Suprapubic skin (tissue), 3 donors: ENCODE data around the gene TP73.

Source experiments
- POLR2A ChIP-seq, 2 donors: fragments of 450-650 bp; IDR thresholded peaks; one replicate each; pipeline ENCODE4 v1.6.1; 2017; ENCODE audit warnings: antibody characterized with exemption in 2 of 2, mild to moderate bottlenecking in 2 of 2, moderate library complexity in 2 of 2
- TF ChIP-seq, protein P1 (sequence below), 2 donors: fragments of 200-600 bp in 1 of 2; fragments of 450-650 bp in 1 of 2; sonication (generic) in 1 of 2; IDR thresholded peaks; one replicate each; pipeline ENCODE4 v1.5.1; 2016 to 2019; ENCODE audit warnings: antibody characterized with exemption in 2 of 2, mild to moderate bottlenecking in 1 of 2, moderate library complexity in 1 of 2

DNA sequence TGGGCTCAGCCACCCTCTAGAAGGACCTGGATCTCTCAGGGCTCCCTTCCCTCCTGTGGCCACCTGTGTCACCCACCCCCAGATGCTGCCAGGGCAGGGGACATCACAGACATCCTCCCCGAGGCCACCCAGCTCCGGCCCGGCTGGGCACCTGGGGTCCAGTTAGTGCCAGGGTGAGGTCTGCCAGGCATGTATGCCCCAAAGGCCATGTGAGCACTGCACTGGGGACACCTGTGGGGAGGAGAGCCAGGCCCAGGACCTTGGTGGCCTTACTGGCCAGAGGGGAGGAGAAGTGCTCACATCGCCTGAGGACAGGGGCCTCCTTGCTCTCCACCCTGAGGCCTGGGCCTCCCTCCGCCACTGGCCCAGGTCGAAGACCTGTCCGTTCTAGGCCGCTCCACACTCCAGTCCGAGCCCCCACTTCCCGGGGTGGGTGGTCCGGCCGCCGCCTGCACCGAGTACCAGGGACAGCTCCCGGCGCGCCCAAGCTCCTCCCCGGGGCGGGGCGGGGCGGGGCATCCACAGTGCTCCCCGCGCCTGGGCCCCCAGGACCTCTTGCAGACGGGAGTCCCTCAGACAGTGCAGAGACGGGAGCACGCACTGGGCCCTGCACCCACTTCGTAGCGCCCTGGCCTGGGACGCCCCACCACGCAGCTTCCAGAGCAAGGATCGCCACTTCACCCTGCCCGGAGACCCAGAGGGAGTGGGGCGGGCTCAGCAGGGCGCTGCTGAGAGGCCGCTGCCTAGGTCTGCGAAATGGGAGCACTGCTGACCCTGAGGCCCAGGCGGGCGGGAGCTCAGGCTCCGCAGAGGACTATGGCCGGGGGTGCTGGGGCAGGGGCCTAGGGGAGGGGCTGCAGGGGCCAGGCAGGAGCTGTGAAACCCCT lies 65.6 kb downstream of the TP73 start:
- TF ChIP-seq POLR2A (IDR thresholded peaks at IDR 0.05) = no peak
- TF ChIP-seq, protein P1, sequence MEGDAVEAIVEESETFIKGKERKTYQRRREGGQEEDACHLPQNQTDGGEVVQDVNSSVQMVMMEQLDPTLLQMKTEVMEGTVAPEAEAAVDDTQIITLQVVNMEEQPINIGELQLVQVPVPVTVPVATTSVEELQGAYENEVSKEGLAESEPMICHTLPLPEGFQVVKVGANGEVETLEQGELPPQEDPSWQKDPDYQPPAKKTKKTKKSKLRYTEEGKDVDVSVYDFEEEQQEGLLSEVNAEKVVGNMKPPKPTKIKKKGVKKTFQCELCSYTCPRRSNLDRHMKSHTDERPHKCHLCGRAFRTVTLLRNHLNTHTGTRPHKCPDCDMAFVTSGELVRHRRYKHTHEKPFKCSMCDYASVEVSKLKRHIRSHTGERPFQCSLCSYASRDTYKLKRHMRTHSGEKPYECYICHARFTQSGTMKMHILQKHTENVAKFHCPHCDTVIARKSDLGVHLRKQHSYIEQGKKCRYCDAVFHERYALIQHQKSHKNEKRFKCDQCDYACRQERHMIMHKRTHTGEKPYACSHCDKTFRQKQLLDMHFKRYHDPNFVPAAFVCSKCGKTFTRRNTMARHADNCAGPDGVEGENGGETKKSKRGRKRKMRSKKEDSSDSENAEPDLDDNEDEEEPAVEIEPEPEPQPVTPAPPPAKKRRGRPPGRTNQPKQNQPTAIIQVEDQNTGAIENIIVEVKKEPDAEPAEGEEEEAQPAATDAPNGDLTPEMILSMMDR (IDR thresholded peaks at IDR 0.05) = no peak
